SK-N-SH (cell line): ENCODE measurements around the gene PHOSPHO2.

Experiments used
- CHD2 ChIP-seq: fragments of 150-350 bp; IDR thresholded peaks from 2 replicates; pipeline ENCODE4 v1.6.1; 2018; ENCODE audit warnings: low read length; ENCODE audit not compliant: partially characterized antibody
- CTCF ChIP-seq: fragments of 200-600 bp; sonication (generic); IDR thresholded peaks from 2 replicates; pipeline ENCODE4 v1.6.1; 2017; ENCODE audit warnings: antibody characterized with exemption, mild to moderate bottlenecking, moderate library complexity
- EP300 ChIP-seq, 2 experiments: IDR thresholded peaks; 2 replicates each; pipeline versions ENCODE4 v1.4.0 to v1.6.1; 2012; ENCODE audit warnings: borderline replicate concordance in 1 of 2, low read depth in 1 of 2, low read length in 1 of 2
- FOXJ3 ChIP-seq: sonication (generic); formaldehyde crosslinking; IDR thresholded peaks from 2 replicates; pipeline ENCODE4 v1.5.1; 2020; ENCODE audit warnings: mild to moderate bottlenecking, missing genetic modification reagents
- GABPA ChIP-seq: IDR thresholded peaks from 2 replicates; pipeline ENCODE4 v1.4.0; 2012; ENCODE audit warnings: low read depth, mild to moderate bottlenecking
- MXI1 ChIP-seq: IDR thresholded peaks from 2 replicates; pipeline ENCODE4 v1.6.1; 2012; ENCODE audit warnings: mild to moderate bottlenecking, low read depth, low read length, improper control_type of control experiment
- NRF1 ChIP-seq: IDR thresholded peaks from 2 replicates; pipeline ENCODE4 v1.6.1; 2012; ENCODE audit warnings: low read depth, mild to moderate bottlenecking, low read length
- POLR2AphosphoS5 ChIP-seq: IDR thresholded peaks from 2 replicates; pipeline ENCODE4 v1.6.1; 2012; ENCODE audit warnings: low read depth, low read length
- RAD21 ChIP-seq: IDR thresholded peaks from 2 replicates; pipeline ENCODE4 v1.6.1; 2012; ENCODE audit warnings: mild to moderate bottlenecking, low read length
- RCOR1 ChIP-seq: fragments of 150-350 bp; IDR thresholded peaks from 2 replicates; pipeline ENCODE4 v1.6.1; 2017; ENCODE audit warnings: antibody characterized with exemption, low read length
- REST ChIP-seq: IDR thresholded peaks from 2 replicates; pipeline ENCODE4 v1.6.1; 2012; ENCODE audit warnings: mild to moderate bottlenecking, low read depth, low read length, moderate library complexity
- RFX5 ChIP-seq: IDR thresholded peaks from 2 replicates; pipeline ENCODE4 v1.6.1; 2012; ENCODE audit warnings: mild to moderate bottlenecking, improper control_type of control experiment, low read length
- TEAD4 ChIP-seq: IDR thresholded peaks from 2 replicates; pipeline ENCODE4 v1.4.0; 2012; ENCODE audit warnings: mild to moderate bottlenecking, borderline replicate concordance; ENCODE audit not compliant: insufficient read depth
- YY1 ChIP-seq: IDR thresholded peaks from 2 replicates; pipeline ENCODE4 v1.4.0; 2012; ENCODE audit warnings: low read depth, mild to moderate bottlenecking

GRCh38 chr2:169656164-169656563 is 38.1 kb upstream of the PHOSPHO2 start:
- TF ChIP-seq CTCF (no peak), MXI1 (no peak), POLR2AphosphoS5 (no peak), GABPA (no peak), TEAD4 (no peak), RFX5 (no peak), RCOR1 (no peak), YY1 (no peak), REST (no peak), RAD21 (no peak), FOXJ3 (CRISPR knock-in tag) (no peak), EP300 (IDR thresholded peaks at IDR 0.05; ENCODE audit: borderline replicate concordance in 1 of 2, low read depth in 1 of 2, low read length in 1 of 2) (no peak), CHD2 (no peak), NRF1 (no peak)
